ENCODE data around the gene ADAMTS16.

DNA sequence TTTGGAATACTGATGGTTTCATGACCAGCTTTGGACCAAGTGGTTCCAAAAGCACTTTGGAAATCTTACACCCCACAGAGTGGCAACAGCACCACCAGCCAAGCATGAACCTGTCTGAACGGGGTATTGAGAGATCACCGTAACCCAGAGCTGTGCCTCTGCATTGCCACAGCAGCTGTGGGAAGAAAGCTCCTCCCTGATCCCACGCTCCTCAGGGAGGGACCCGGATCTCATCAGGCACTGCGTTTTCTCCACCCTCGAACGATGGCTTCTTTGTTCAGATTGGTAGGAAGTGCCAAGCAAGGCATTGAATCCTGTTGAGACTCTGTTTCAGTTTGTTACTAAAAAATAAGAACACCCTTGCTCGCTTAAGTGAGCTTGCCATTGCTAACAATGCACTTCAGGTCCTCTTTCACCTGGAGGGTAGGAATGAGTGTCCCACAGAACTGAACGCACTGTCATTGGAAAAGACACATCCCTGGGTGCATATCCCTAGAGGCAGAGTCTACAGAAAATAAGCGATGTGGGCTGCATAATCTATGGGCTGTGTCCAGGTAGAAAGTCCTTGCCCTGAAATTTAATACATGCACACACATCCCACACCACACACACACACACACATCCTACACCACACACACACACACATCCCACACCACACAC lies 164.4 kb downstream of the ADAMTS16 start:
- TF ChIP-seq, protein P1, sequence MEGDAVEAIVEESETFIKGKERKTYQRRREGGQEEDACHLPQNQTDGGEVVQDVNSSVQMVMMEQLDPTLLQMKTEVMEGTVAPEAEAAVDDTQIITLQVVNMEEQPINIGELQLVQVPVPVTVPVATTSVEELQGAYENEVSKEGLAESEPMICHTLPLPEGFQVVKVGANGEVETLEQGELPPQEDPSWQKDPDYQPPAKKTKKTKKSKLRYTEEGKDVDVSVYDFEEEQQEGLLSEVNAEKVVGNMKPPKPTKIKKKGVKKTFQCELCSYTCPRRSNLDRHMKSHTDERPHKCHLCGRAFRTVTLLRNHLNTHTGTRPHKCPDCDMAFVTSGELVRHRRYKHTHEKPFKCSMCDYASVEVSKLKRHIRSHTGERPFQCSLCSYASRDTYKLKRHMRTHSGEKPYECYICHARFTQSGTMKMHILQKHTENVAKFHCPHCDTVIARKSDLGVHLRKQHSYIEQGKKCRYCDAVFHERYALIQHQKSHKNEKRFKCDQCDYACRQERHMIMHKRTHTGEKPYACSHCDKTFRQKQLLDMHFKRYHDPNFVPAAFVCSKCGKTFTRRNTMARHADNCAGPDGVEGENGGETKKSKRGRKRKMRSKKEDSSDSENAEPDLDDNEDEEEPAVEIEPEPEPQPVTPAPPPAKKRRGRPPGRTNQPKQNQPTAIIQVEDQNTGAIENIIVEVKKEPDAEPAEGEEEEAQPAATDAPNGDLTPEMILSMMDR (IDR thresholded peaks at IDR 0.05): no peak
- TF ChIP-seq POLR2A (IDR thresholded peaks at IDR 0.05) (no peak), EP300 (IDR thresholded peaks at IDR 0.05) (no peak)
